AG20443 (cell line): ENCODE results near the gene NIPBL.
"Not testable (repeated sequence)": the region's sequence is repeated elsewhere in the genome, so short reads cannot be mapped to it uniquely, and the experiment has no call there.

Experiments
- DNase-seq: peaks from one replicate; pipeline ENCODE4 v3.0.0; 2012; ENCODE audit warnings: low spot score, mixed read lengths

The NIPBL gene

GRCh38 chr5:36901077-36901476, 24.5 kb downstream of the NIPBL start:
- not testable (repeated sequence) for DNase-seq

- no peak for DNase-seq
Observed at GRCh38 chr5:36901856-36902255, 25.3 kb downstream of the NIPBL start.

GRCh38 chr5:36902353-36902752, 25.8 kb downstream of the NIPBL start:
- no peak for DNase-seq

GRCh38 chr5:36904677-36905076, 28.1 kb downstream of the NIPBL start:
- no peak for DNase-seq

GRCh38 chr5:36908544-36909260, 32.1 kb downstream of the NIPBL start:
- no peak for DNase-seq

- DNase-seq: peak; percentile 17
Observed at GRCh38 chr5:36915653-36916052, 39.1 kb downstream of the NIPBL start.

GRCh38 chr5:36916614-36917013, 40.0 kb downstream of the NIPBL start:
- not testable (repeated sequence) for DNase-seq

GRCh38 chr5:36917358-36917757, 40.8 kb downstream of the NIPBL start:
- not testable (repeated sequence) for DNase-seq

- no peak for DNase-seq
Observed at GRCh38 chr5:36919238-36919637, 42.7 kb downstream of the NIPBL start.

GRCh38 chr5:36919650-36920049, 43.1 kb downstream of the NIPBL start:
- DNase-seq: no peak

- peak; percentile 12 for DNase-seq
Observed at GRCh38 chr5:36928947-36929346, 52.4 kb downstream of the NIPBL start.

GRCh38 chr5:36929438-36929837, 52.9 kb downstream of the NIPBL start:
- no peak for DNase-seq

- DNase-seq: no peak
Observed at GRCh38 chr5:36932056-36932455, 55.5 kb downstream of the NIPBL start.

- DNase-seq: no peak
Observed at GRCh38 chr5:36932699-36933098, 56.1 kb downstream of the NIPBL start.

GRCh38 chr5:36934740-36935356, 58.3 kb downstream of the NIPBL start:
- DNase-seq: no peak

- no peak for DNase-seq
Observed at GRCh38 chr5:36935805-36936204, 59.2 kb downstream of the NIPBL start.

- DNase-seq: no peak
Observed at GRCh38 chr5:36936309-36936708, 59.7 kb downstream of the NIPBL start.

- no peak for DNase-seq
Observed at GRCh38 chr5:36938129-36938528, 61.6 kb downstream of the NIPBL start.

- no peak for DNase-seq
Observed at GRCh38 chr5:36939969-36940858, 63.6 kb downstream of the NIPBL start.

- no peak for DNase-seq
Observed at GRCh38 chr5:36943584-36943983, 67.0 kb downstream of the NIPBL start.

GRCh38 chr5:36944024-36944423, 67.5 kb downstream of the NIPBL start:
- DNase-seq: no peak

GRCh38 chr5:36944607-36945225, 68.1 kb downstream of the NIPBL start:
- peak; percentile 9 for DNase-seq
